NCI-H146 treated with DMSO at 0.1 percent for 48 hours (cell line): ENCODE measurements around the gene YTHDF2.
"Not testable (repeated sequence)": the region's sequence is repeated elsewhere in the genome, so short reads cannot be mapped to it uniquely, and the experiment has no call there.

ENCODE experiments used
- DNase-seq: peaks from one replicate; lab custom pipeline; 2025; ENCODE audit not compliant: unreplicated experiment; lab: John Stamatoyannopoulos, UW

YTHDF2 gene

GRCh38 chr1:28758420-28758819 is 21.7 kb downstream of the YTHDF2 start:
- DNase-seq = no peak

- DNase-seq = no peak
Observed at GRCh38 chr1:28759257-28759656, 22.5 kb downstream of the YTHDF2 start.

GRCh38 chr1:28761189-28761588 is 24.4 kb downstream of the YTHDF2 start:
- DNase-seq = no peak

- no peak for DNase-seq
Observed at GRCh38 chr1:28766532-28767183, 29.9 kb downstream of the YTHDF2 start.

- no peak for DNase-seq
Observed at GRCh38 chr1:28770601-28771165, 33.9 kb downstream of the YTHDF2 start.

GRCh38 chr1:28771921-28772320 is 35.2 kb downstream of the YTHDF2 start:
- DNase-seq = not testable (repeated sequence)

- DNase-seq = no peak
Observed at GRCh38 chr1:28773105-28773504, 36.4 kb downstream of the YTHDF2 start.

- peak; percentile 22 for DNase-seq
Observed at GRCh38 chr1:28775121-28775942, 38.6 kb downstream of the YTHDF2 start.

GRCh38 chr1:28776341-28776740 is 39.6 kb downstream of the YTHDF2 start:
- no peak for DNase-seq

- DNase-seq = no peak
Observed at GRCh38 chr1:28778021-28778420, 41.3 kb downstream of the YTHDF2 start.

- DNase-seq = no peak
Observed at GRCh38 chr1:28779751-28780408, 43.1 kb downstream of the YTHDF2 start.

- no peak for DNase-seq
Observed at GRCh38 chr1:28781305-28781704, 44.6 kb downstream of the YTHDF2 start.

- DNase-seq = no peak
Observed at GRCh38 chr1:28782011-28782410, 45.3 kb downstream of the YTHDF2 start.

GRCh38 chr1:28783363-28783762 is 46.6 kb downstream of the YTHDF2 start:
- no peak for DNase-seq

GRCh38 chr1:28789412-28789811 is 52.7 kb downstream of the YTHDF2 start:
- no peak for DNase-seq

- no peak for DNase-seq
Observed at GRCh38 chr1:28789816-28790215, 53.1 kb downstream of the YTHDF2 start.

GRCh38 chr1:28790377-28791035 is 53.8 kb downstream of the YTHDF2 start:
- DNase-seq = no peak

- DNase-seq = not testable (repeated sequence)
Observed at GRCh38 chr1:28791929-28792328, 55.2 kb downstream of the YTHDF2 start.

GRCh38 chr1:28792644-28793121 is 55.9 kb downstream of the YTHDF2 start:
- DNase-seq = peak; percentile 44

- not testable (repeated sequence) for DNase-seq
Observed at GRCh38 chr1:28794582-28794981, 57.8 kb downstream of the YTHDF2 start.
